SK-N-SH treated with all-trans-retinoic acid at 6 μM for 48 hours (cell line): ENCODE measurements around the gene PDIK1L.

Experiments
- ATAC-seq: fragments of 200-7000 bp; cut with Tn5 transposase; 3 replicates; pipeline ENCODE4 v1.9.1; 2020; ENCODE audit warnings: mild to moderate bottlenecking, moderate library complexity
- ARNTL ChIP-seq: fragments of 450-650 bp; formaldehyde crosslinking; IDR thresholded peaks from 2 replicates; pipeline ENCODE4 v1.5.0; 2020; ENCODE audit warnings: low read depth, mild to moderate bottlenecking, moderate library complexity, borderline replicate concordance
- BACH2 ChIP-seq: fragments of 250-450 bp; sonication (Bioruptor Pico); IDR thresholded peaks from 2 replicates; pipeline ENCODE4 v1.9.0; 2021; ENCODE audit warnings: mild to moderate bottlenecking, borderline replicate concordance
- CREB5 ChIP-seq: fragments of 250-450 bp; sonication (Bioruptor Pico); IDR thresholded peaks from 2 replicates; pipeline ENCODE4 v1.5.1; 2020; ENCODE audit warnings: low read depth, mild to moderate bottlenecking, moderate library complexity
- CSDC2 ChIP-seq: fragments of 250-450 bp; sonication (Bioruptor Pico); IDR thresholded peaks from 2 replicates; pipeline ENCODE4 v1.5.0; 2020; ENCODE audit warnings: mild to moderate bottlenecking, moderate library complexity
- GLIS3 ChIP-seq: fragments of 250-450 bp; sonication (Bioruptor Pico); IDR thresholded peaks from 2 replicates; pipeline ENCODE4 v1.5.0; 2020; ENCODE audit warnings: mild to moderate bottlenecking, moderate library complexity
- ISL1 ChIP-seq: fragments of 250-450 bp; sonication (Bioruptor Pico); IDR thresholded peaks from 2 replicates; pipeline ENCODE4 v2.1.2; 2022; ENCODE audit warnings: mild to moderate bottlenecking, moderate library complexity
- OSR1 ChIP-seq: fragments of 250-450 bp; sonication (Bioruptor Pico); IDR thresholded peaks from 2 replicates; pipeline ENCODE4 v1.8.0; 2022; ENCODE audit warnings: moderate library complexity, mild to moderate bottlenecking, inconsistent platforms
- POU6F1 ChIP-seq: fragments of 250-450 bp; sonication (Bioruptor Pico); IDR thresholded peaks from 2 replicates; pipeline ENCODE4 v1.8.0; 2021; ENCODE audit warnings: low read depth, mild to moderate bottlenecking, moderate library complexity, borderline replicate concordance
- PPARA ChIP-seq: fragments of 250-450 bp; sonication (Bioruptor Pico); IDR thresholded peaks from 2 replicates; pipeline ENCODE4 v1.5.0; 2020; ENCODE audit warnings: mild to moderate bottlenecking, borderline replicate concordance
- RARB ChIP-seq: fragments of 250-450 bp; sonication (Bioruptor Pico); IDR thresholded peaks from 2 replicates; pipeline ENCODE4 v1.8.0; 2021; ENCODE audit warnings: mild to moderate bottlenecking, moderate library complexity
- SNAI2 ChIP-seq: fragments of 250-450 bp; sonication (Bioruptor Pico); IDR thresholded peaks from 2 replicates; pipeline ENCODE4 v1.5.0; 2020; ENCODE audit warnings: mild to moderate bottlenecking, moderate library complexity
- TCF4 ChIP-seq: fragments of 250-450 bp; sonication (Bioruptor Pico); IDR thresholded peaks from 2 replicates; pipeline ENCODE4 v1.8.0; 2021; ENCODE audit warnings: mild to moderate bottlenecking, moderate library complexity, borderline replicate concordance
- TOX ChIP-seq: fragments of 250-450 bp; sonication (Bioruptor Pico); IDR thresholded peaks from 2 replicates; pipeline ENCODE4 v1.8.0; 2021; ENCODE audit warnings: mild to moderate bottlenecking, moderate library complexity, borderline replicate concordance
- TSHZ2 ChIP-seq: fragments of 250-450 bp; sonication (Bioruptor Pico); IDR thresholded peaks from 2 replicates; pipeline ENCODE4 v1.5.0; 2020; ENCODE audit warnings: mild to moderate bottlenecking, moderate library complexity
- ZC3H10 ChIP-seq: fragments of 250-450 bp; sonication (Bioruptor Pico); IDR thresholded peaks from 2 replicates; pipeline ENCODE4 v1.5.1; 2021; ENCODE audit warnings: mild to moderate bottlenecking, moderate library complexity
- ZFP3 ChIP-seq: fragments of 250-450 bp; sonication (Bioruptor Pico); IDR thresholded peaks from 2 replicates; pipeline ENCODE4 v1.5.0; 2020; ENCODE audit warnings: mild to moderate bottlenecking, moderate library complexity
- ZFP30 ChIP-seq: fragments of 450-650 bp; formaldehyde crosslinking; IDR thresholded peaks from 2 replicates; pipeline ENCODE4 v1.5.0; 2022; ENCODE audit warnings: mild to moderate bottlenecking, moderate library complexity
- ZNF565 ChIP-seq: fragments of 450-650 bp; formaldehyde crosslinking; conservative IDR thresholded peaks from 2 replicates; pipeline ENCODE4 v1.5.0; 2020; ENCODE audit warnings: low read depth, mild to moderate bottlenecking, moderate library complexity
- ZNF70 ChIP-seq: fragments of 450-650 bp; formaldehyde crosslinking; IDR thresholded peaks from 2 replicates; pipeline ENCODE4 v1.5.0; 2020; ENCODE audit warnings: mild to moderate bottlenecking, moderate library complexity
- ZNF8 ChIP-seq: fragments of 450-650 bp; formaldehyde crosslinking; IDR thresholded peaks from 2 replicates; pipeline ENCODE4 v1.5.0; 2020; ENCODE audit warnings: mild to moderate bottlenecking, moderate library complexity

The PDIK1L gene

GRCh38 chr1:26164861-26165842 is 53.5 kb downstream of the PDIK1L start:
- no peak for TF ChIP-seq CSDC2
- TF ChIP-seq, all 23 proteins: peak for 0
- ATAC-seq = no peak

- ATAC-seq = no peak
- TF ChIP-seq ZNF8 (CRISPR knock-in tag) = no peak
- TF ChIP-seq TCF4 (CRISPR knock-in tag) = no peak
- no peak for TF ChIP-seq ZNF70 (CRISPR knock-in tag)
- TF ChIP-seq ZFP3 = no peak
- TF ChIP-seq ARNTL (CRISPR knock-in tag) = no peak
- no peak for TF ChIP-seq OSR1 (CRISPR knock-in tag)
- no peak for TF ChIP-seq ZNF565 (CRISPR knock-in tag)
- no peak for TF ChIP-seq CREB5
- TF ChIP-seq SNAI2 (CRISPR knock-in tag) = no peak
- TF ChIP-seq CSDC2 = no peak
- TF ChIP-seq, all 23 proteins: peak for 0
Measured at GRCh38 chr1:26166719-26167281, 55.2 kb downstream of the PDIK1L start.

GRCh38 chr1:26168410-26169197 is 57.0 kb downstream of the PDIK1L start, which contains the start of gene C1orf232:
C1orf232 (minus strand) TSS chr1:26168963; CDS start chr1:26168499, 464 bp downstream.
- no peak for TF ChIP-seq ZFP30 (CRISPR knock-in tag)
- no peak for TF ChIP-seq POU6F1 (CRISPR knock-in tag)
- TF ChIP-seq ISL1 = no peak
- no peak for TF ChIP-seq TOX (CRISPR knock-in tag)
- TF ChIP-seq CREB5 = no peak
- no peak for TF ChIP-seq ZNF70 (CRISPR knock-in tag)
- no peak for TF ChIP-seq ZNF8 (CRISPR knock-in tag)
- TF ChIP-seq BACH2 = no peak
- TF ChIP-seq RARB (CRISPR knock-in tag) = no peak
- TF ChIP-seq, all 23 proteins: peak for 0
- no peak for ATAC-seq

GRCh38 chr1:26169198-26169554 is 57.6 kb downstream of the PDIK1L start:
- no peak for ATAC-seq
- no peak for TF ChIP-seq ZNF70 (CRISPR knock-in tag)
- no peak for TF ChIP-seq TOX (CRISPR knock-in tag)
- no peak for TF ChIP-seq POU6F1 (CRISPR knock-in tag)
- no peak for TF ChIP-seq ISL1
- TF ChIP-seq ZNF565 (CRISPR knock-in tag) = no peak
- no peak for TF ChIP-seq TSHZ2 (CRISPR knock-in tag)
- TF ChIP-seq ZFP30 (CRISPR knock-in tag) = no peak
- TF ChIP-seq RARB (CRISPR knock-in tag) = no peak
- TF ChIP-seq CREB5 = no peak
- TF ChIP-seq BACH2 = no peak
- TF ChIP-seq CSDC2 = no peak
- TF ChIP-seq TCF4 (CRISPR knock-in tag) = no peak
- no peak for TF ChIP-seq ARNTL (CRISPR knock-in tag)
- no peak for TF ChIP-seq GLIS3 (CRISPR knock-in tag)
- TF ChIP-seq ZC3H10 (CRISPR knock-in tag) = no peak
- TF ChIP-seq PPARA = no peak
